MCF 10A (cell line): ENCODE data around the gene MARK3. TPM values are rescaled to one million over a fixed set of nuclear protein-coding genes. Genes with fewer than 3 reads are reported as not detected.
A peak's percentile ranks its signal among the peaks of the same experiment; 100 is the strongest.

Experiments
- BruUV-seq: library from RNA; stranded (reverse); fragments of 400-500 nt; replicated peaks from 2 replicates; lab custom pipeline; 2021; lab: Mats Ljungman, UMichigan
- CTCF ChIA-PET: fragments of 300-600 bp; sonication (Branson Sonifier 250); formaldehyde crosslinking; extraction: SDS; loops from one replicate; lab custom pipeline; 2021; ENCODE audit warnings: antibody characterized with exemption, inconsistent platforms; lab: Yijun Ruan, JAX
- POLR2A ChIA-PET: fragments of 300-600, 350-650 bp; sonication (Branson Sonifier 250); formaldehyde crosslinking; extraction: SDS; loops from one replicate; lab custom pipeline; 2020; ENCODE audit warnings: antibody characterized with exemption, inconsistent platforms; lab: Yijun Ruan, JAX
- DNase-seq: peaks from one replicate; pipeline ENCODE4 v3.0.0-alpha.2; 2018; ENCODE audit not compliant: unreplicated experiment
- H3K27ac Mint-ChIP-seq: one replicate; pipeline ENCODE4 v1.8.0; 2022; ENCODE audit warnings: mild to moderate bottlenecking, low read depth, mixed read lengths; ENCODE audit not compliant: unreplicated experiment
- H3K27me3 Mint-ChIP-seq: one replicate; pipeline ENCODE4 v1.8.0; 2022; ENCODE audit warnings: mixed read lengths; ENCODE audit not compliant: insufficient read depth, unreplicated experiment
- H3K36me3 Mint-ChIP-seq: one replicate; pipeline ENCODE4 v1.8.0; 2022; ENCODE audit warnings: mild to moderate bottlenecking, moderate library complexity, mixed read lengths; ENCODE audit not compliant: insufficient read depth, unreplicated experiment
- H3K4me1 Mint-ChIP-seq: one replicate; pipeline ENCODE4 v1.8.0; 2022; ENCODE audit warnings: mixed read lengths; ENCODE audit not compliant: insufficient read depth, unreplicated experiment
- H3K4me3 Mint-ChIP-seq: one replicate; pipeline ENCODE4 v1.8.0; 2022; ENCODE audit warnings: mild to moderate bottlenecking, moderate library complexity, mixed read lengths; ENCODE audit not compliant: unreplicated experiment
- H3K9me3 Mint-ChIP-seq: one replicate; pipeline ENCODE4 v1.8.0; 2022; ENCODE audit warnings: mixed read lengths; ENCODE audit not compliant: unreplicated experiment
- intact Hi-C: fragments of 100-400 bp; cut with micrococcal nuclease; formaldehyde crosslinking; loops from 2 replicates; pipeline ENCODE4 v1.14.1; 2022
- total RNA-seq: library from RNA; stranded (reverse); gene quantifications from 2 replicates; pipeline ENCODE4 v1.2.3, GENCODE V29; 2022
- TF ChIP-seq, protein P1 (sequence below): fragments of 200-600 bp; IDR thresholded peaks from one replicate; pipeline ENCODE4 v1.8.0; 2022; ENCODE audit warnings: antibody characterized with exemption, mild to moderate bottlenecking; ENCODE audit not compliant: unreplicated experiment

Gene MARK3
- total RNA-seq, 1 experiment from 2014 or later, result 130 TPM

DNA sequence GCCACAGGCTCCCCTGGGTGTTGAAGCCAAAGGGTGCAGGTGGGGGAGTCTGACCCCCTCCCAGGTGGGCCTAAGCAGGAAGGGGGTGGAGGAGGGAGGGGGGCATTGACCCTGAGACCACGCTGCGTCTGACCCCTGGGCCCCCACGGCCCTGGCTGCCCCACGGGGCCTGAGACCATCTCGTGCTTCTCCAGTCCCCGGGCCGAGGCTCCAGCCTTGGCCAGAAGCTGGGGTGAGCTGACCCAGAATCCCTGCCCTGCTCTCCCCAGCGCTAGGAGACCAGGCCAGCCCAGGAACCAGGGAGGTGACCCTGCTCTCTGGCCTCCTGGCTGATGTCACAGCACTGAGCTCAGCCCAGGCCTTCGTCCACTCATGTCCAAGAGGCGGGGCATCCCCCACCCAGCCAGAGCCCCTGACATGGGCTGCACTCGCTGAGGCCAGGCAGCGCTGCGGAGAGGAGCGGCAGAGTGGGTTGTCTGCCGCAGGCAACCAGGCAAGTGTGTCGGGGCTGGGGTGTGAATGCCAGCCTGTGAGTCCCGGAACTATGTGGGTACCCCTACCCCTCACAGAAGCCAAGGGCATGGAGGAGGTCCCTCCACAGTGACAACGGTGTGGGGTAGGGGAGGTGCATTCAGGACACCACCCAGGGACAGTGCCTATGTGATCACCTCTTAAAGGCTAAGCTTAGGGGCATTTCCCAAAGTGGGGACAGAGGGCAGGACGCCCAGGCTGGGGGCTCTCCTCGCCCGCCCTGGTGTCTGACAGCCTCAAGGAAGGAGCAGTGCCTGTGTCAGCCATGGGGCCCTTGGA is 150.1 kb downstream of the MARK3 start:
- Mint-ChIP-seq H3K27ac (no peak overlapping the region), H3K9me3 (no peaks in the 10 kb centered on the region), H3K36me3 (peaks cover 31% of the 10 kb centered on the region), H3K4me3 (no peak overlapping the region), H3K4me1 (peaks cover 7% of the 10 kb centered on the region), H3K27me3 (no peaks in the 10 kb centered on the region)
- CTCF ChIA-PET, result interaction anchor here (0.6 to 2.2 kb wide), 4 partner anchors 12 to 1429 kb away, joined by 3 to 11 read pairs (median 6); no protein-coding TSS in a partner anchor
- BruUV-seq, result no TSS peak
- TF ChIP-seq, protein P1, sequence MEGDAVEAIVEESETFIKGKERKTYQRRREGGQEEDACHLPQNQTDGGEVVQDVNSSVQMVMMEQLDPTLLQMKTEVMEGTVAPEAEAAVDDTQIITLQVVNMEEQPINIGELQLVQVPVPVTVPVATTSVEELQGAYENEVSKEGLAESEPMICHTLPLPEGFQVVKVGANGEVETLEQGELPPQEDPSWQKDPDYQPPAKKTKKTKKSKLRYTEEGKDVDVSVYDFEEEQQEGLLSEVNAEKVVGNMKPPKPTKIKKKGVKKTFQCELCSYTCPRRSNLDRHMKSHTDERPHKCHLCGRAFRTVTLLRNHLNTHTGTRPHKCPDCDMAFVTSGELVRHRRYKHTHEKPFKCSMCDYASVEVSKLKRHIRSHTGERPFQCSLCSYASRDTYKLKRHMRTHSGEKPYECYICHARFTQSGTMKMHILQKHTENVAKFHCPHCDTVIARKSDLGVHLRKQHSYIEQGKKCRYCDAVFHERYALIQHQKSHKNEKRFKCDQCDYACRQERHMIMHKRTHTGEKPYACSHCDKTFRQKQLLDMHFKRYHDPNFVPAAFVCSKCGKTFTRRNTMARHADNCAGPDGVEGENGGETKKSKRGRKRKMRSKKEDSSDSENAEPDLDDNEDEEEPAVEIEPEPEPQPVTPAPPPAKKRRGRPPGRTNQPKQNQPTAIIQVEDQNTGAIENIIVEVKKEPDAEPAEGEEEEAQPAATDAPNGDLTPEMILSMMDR, result no peak
- intact Hi-C loops, result no loop called here
- no peak for DNase-seq
- POLR2A ChIA-PET, result interaction anchor here (0.7 kb wide), 1 partner anchor 14 kb away, joined by 4 read pairs; no protein-coding TSS in a partner anchor

DNA sequence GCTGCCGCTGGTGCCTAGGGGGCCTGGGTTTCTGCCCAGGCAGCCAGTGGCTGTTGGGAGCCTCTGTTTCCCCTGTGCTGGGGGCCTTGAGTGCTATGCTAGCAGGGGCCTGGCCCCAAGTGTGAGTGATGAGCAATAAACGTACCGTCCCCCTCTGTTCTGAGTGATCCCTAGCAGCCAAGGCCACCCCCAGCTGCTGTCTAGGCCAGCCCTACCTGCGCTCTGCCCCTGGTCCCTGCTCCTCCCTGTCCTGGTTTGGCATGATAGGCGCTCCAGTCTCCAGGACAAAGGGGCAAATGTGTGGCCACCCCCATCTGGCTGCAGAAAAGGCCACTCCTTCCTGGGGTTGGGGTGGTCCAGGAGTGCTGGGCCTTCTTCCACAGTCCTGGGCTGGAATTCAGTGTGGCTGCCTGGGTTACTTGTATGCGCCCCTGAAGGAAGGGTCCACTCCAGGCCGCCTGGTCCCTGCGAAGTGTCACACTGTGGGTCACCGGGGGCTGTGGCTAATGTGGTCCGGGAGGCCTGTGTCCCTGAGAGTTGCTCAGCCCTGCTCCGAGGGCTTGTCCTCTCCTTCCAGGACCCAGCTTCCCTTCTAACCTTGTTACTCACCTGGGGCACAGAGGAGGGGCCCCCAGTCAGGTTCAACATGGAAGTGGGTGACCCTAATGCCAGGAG is 150.8 kb downstream of the MARK3 start:
- ChIA-PET POLR2A (interaction anchor here (0.8 kb wide), 1 partner anchor 21 kb away, joined by 3 read pairs; no protein-coding TSS in a partner anchor), CTCF (interaction anchor here (0.6 to 2.2 kb wide), 3 partner anchors 11 to 1430 kb away, joined by 3 to 11 read pairs (median 4); no protein-coding TSS in a partner anchor)
- TF ChIP-seq, protein P1, result no peak
- Mint-ChIP-seq H3K36me3 (peaks cover 32% of the 10 kb centered on the region), H3K9me3 (no peaks in the 10 kb centered on the region), H3K4me3 (no peak overlapping the region), H3K27ac (no peak overlapping the region), H3K27me3 (no peaks in the 10 kb centered on the region), H3K4me1 (peaks cover 13% of the 10 kb centered on the region)
- intact Hi-C loops, result no loop called here
- BruUV-seq, result no TSS peak
- no peak for DNase-seq

DNA sequence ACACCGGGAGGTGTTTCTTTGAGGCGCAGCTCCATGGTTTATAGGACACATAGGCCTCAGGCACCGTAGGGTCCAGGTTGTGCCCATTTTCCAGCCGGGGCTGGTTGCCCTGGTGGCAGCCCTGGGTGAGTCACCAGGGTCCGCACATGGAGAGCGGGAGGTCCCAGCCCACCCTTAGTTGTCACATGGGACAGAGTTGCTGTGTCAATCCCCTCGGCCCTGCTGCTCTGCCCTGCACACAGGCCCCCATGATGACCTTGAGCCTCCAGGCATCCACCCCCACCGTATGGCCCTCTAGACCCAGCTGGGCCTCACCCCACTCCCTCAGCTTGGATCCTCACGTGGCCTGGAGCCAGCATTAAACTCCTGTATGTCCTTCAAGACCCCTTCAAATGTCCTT is 151.5 kb downstream of the MARK3 start:
- POLR2A ChIA-PET, result interaction anchor here (0.7 to 2.4 kb wide), 3 partner anchors 7 to 1841 kb away, joined by 3 to 15 read pairs (median 4); partner anchors contain the start of gene TRMT61A
- TF ChIP-seq, protein P1, result no peak
- no peaks in the 10 kb centered on the region for H3K9me3 Mint-ChIP-seq
- H3K27me3 Mint-ChIP-seq, result no peaks in the 10 kb centered on the region
- H3K27ac Mint-ChIP-seq, result peak overlapping the region; percentile 72
- BruUV-seq, result no TSS peak
- no peak for DNase-seq
- peaks cover 33% of the 10 kb centered on the region for H3K36me3 Mint-ChIP-seq
- intact Hi-C loops, result no loop called here
- CTCF ChIA-PET, result interaction anchor here (1.1 to 2.2 kb wide), 2 partner anchors 10 to 37 kb away, joined by 4 to 11 read pairs; no protein-coding TSS in a partner anchor
- peaks cover 13% of the 10 kb centered on the region for H3K4me1 Mint-ChIP-seq
- H3K4me3 Mint-ChIP-seq, result no peak overlapping the region
